GM04503 (cell line): Measurements from ENCODE around the gene KIAA1217.
"Not testable (repeated sequence)": the region's sequence is repeated elsewhere in the genome, so short reads cannot be mapped to it uniquely, and the experiment has no call there.

Experiments
- DNase-seq: peaks from one replicate; pipeline ENCODE4 v3.0.0-alpha.2; 2012; ENCODE audit warnings: low read depth

KIAA1217 gene

GRCh38 chr10:24465891-24466818 is 257.2 kb downstream of the KIAA1217 start:
- peak; percentile 75 for DNase-seq

- no peak for DNase-seq
Observed at GRCh38 chr10:24467136-24467535, 258.2 kb downstream of the KIAA1217 start.

GRCh38 chr10:24467605-24468004 is 258.7 kb downstream of the KIAA1217 start:
- DNase-seq: no peak

GRCh38 chr10:24468281-24468751 is 259.4 kb downstream of the KIAA1217 start:
- no peak for DNase-seq

GRCh38 chr10:24469993-24470392 is 261.1 kb downstream of the KIAA1217 start:
- DNase-seq: no peak

GRCh38 chr10:24475598-24475997 is 266.7 kb downstream of the KIAA1217 start:
- DNase-seq: no peak

GRCh38 chr10:24476913-24477701 is 268.2 kb downstream of the KIAA1217 start:
- no peak for DNase-seq

GRCh38 chr10:24477915-24478314 is 269.0 kb downstream of the KIAA1217 start:
- DNase-seq: no peak

- DNase-seq: no peak
Observed at GRCh38 chr10:24479806-24480205, 270.9 kb downstream of the KIAA1217 start.

GRCh38 chr10:24480447-24480846 is 271.5 kb downstream of the KIAA1217 start:
- DNase-seq: no peak

GRCh38 chr10:24481241-24481640 is 272.3 kb downstream of the KIAA1217 start:
- DNase-seq: no peak

GRCh38 chr10:24482713-24483112 is 273.8 kb downstream of the KIAA1217 start:
- DNase-seq: not testable (repeated sequence)

GRCh38 chr10:24483701-24484100 is 274.8 kb downstream of the KIAA1217 start:
- DNase-seq: no peak

- DNase-seq: no peak
Observed at GRCh38 chr10:24484771-24485170, 275.8 kb downstream of the KIAA1217 start.

- DNase-seq: no peak
Observed at GRCh38 chr10:24485304-24485703, 276.4 kb downstream of the KIAA1217 start.

GRCh38 chr10:24488631-24489030 is 279.7 kb downstream of the KIAA1217 start:
- no peak for DNase-seq

- no peak for DNase-seq
Observed at GRCh38 chr10:24493165-24493564, 284.2 kb downstream of the KIAA1217 start.

GRCh38 chr10:24494236-24494635 is 285.3 kb downstream of the KIAA1217 start:
- DNase-seq: no peak

- DNase-seq: no peak
Observed at GRCh38 chr10:24494777-24495176, 285.8 kb downstream of the KIAA1217 start.

GRCh38 chr10:24495666-24496460 is 286.9 kb downstream of the KIAA1217 start:
- no peak for DNase-seq

GRCh38 chr10:24496906-24497305 is 288.0 kb downstream of the KIAA1217 start:
- DNase-seq: no peak
